Parathyroid adenoma (tissue), 2 donors: ENCODE results near the gene RAB30.

ENCODE experiments used
- H2AFZ ChIP-seq: fragments of 300-600 bp; sonication (generic); one replicate; pipeline ENCODE4 v1.7.0; 2017; ENCODE audit warnings: antibody characterized with exemption, mild to moderate bottlenecking
- H3K27ac ChIP-seq: fragments of 300-600 bp; sonication (generic); one replicate; pipeline ENCODE4 v1.7.0; 2017
- H3K27me3 ChIP-seq: fragments of 300-600 bp; sonication (generic); one replicate; pipeline ENCODE4 v1.7.0; 2017; ENCODE audit warnings: low read length; ENCODE audit not compliant: control insufficient read depth, insufficient read depth
- H3K36me3 ChIP-seq: fragments of 300-600 bp; sonication (generic); one replicate; pipeline ENCODE4 v1.7.0; 2017; ENCODE audit warnings: low read length; ENCODE audit not compliant: control insufficient read depth, insufficient read depth
- H3K4me1 ChIP-seq: fragments of 300-600 bp; sonication (generic); one replicate; pipeline ENCODE4 v1.7.0; 2017; ENCODE audit warnings: control low read depth
- H3K4me2 ChIP-seq: fragments of 300-600 bp; sonication (generic); one replicate; pipeline ENCODE4 v1.7.0; 2017; ENCODE audit warnings: low read length
- H3K4me3 ChIP-seq: fragments of 300-600 bp; sonication (generic); one replicate; pipeline ENCODE4 v1.7.0; 2017; ENCODE audit warnings: low read depth, low read length
- H3K79me2 ChIP-seq: fragments of 300-600 bp; sonication (generic); one replicate; pipeline ENCODE4 v1.7.0; 2017; ENCODE audit warnings: control low read depth
- H3K9ac ChIP-seq: fragments of 300-600 bp; sonication (generic); one replicate; pipeline ENCODE4 v1.7.0; 2017; ENCODE audit warnings: mild to moderate bottlenecking
- H3K9me3 ChIP-seq: fragments of 300-600 bp; sonication (generic); one replicate; pipeline ENCODE4 v1.7.0; 2017; ENCODE audit warnings: low read length; ENCODE audit not compliant: control insufficient read depth
- CTCF ChIP-seq: fragments of 300-600 bp; sonication (generic); IDR thresholded peaks from one replicate; pipeline ENCODE4 v1.7.0; 2017; ENCODE audit warnings: antibody characterized with exemption, mild to moderate bottlenecking
- donor health status: primary hyperparathyroidism.

RAB30 gene

GRCh38 chr11:83069441-83070043 lies 2.2 kb downstream of the RAB30 start:
- Histone ChIP-seq H3K9ac (no peak overlapping the region), H2AFZ (no peak overlapping the region), H3K9me3 (no peaks in the 10 kb centered on the region), H3K79me2 (peaks cover 24% of the 10 kb centered on the region), H3K4me3 (no peak overlapping the region), H3K4me2 (no peak overlapping the region), H3K27ac (no peak overlapping the region), H3K36me3 (no peaks in the 10 kb centered on the region), H3K4me1 (no peaks in the 10 kb centered on the region), H3K27me3 (no peaks in the 10 kb centered on the region)
- TF ChIP-seq CTCF: no peak

GRCh38 chr11:83068568-83068967 lies 3.1 kb downstream of the RAB30 start:
- Histone ChIP-seq H3K27ac (no peak overlapping the region), H3K36me3 (no peaks in the 10 kb centered on the region), H3K4me1 (no peaks in the 10 kb centered on the region), H2AFZ (no peak overlapping the region), H3K4me3 (no peak overlapping the region), H3K9ac (no peak overlapping the region), H3K79me2 (peaks cover 20% of the 10 kb centered on the region), H3K9me3 (no peaks in the 10 kb centered on the region), H3K4me2 (no peak overlapping the region), H3K27me3 (no peaks in the 10 kb centered on the region)
- no peak for TF ChIP-seq CTCF

- no peaks in the 10 kb centered on the region for H3K36me3 ChIP-seq
- no peak overlapping the region for H3K4me3 ChIP-seq
- H3K27me3 ChIP-seq: no peaks in the 10 kb centered on the region
- no peak overlapping the region for H3K4me2 ChIP-seq
- peaks cover 14% of the 10 kb centered on the region for H3K79me2 ChIP-seq
- TF ChIP-seq CTCF: no peak
- no peak overlapping the region for H3K27ac ChIP-seq
- no peaks in the 10 kb centered on the region for H3K4me1 ChIP-seq
- no peak overlapping the region for H2AFZ ChIP-seq
- no peaks in the 10 kb centered on the region for H3K9me3 ChIP-seq
- H3K9ac ChIP-seq: no peak overlapping the region
Measured at GRCh38 chr11:83064011-83064410, 7.7 kb downstream of the RAB30 start.

- H3K27ac ChIP-seq: no peak overlapping the region
- peaks cover 11% of the 10 kb centered on the region for H3K79me2 ChIP-seq
- H3K4me3 ChIP-seq: no peak overlapping the region
- H3K27me3 ChIP-seq: no peaks in the 10 kb centered on the region
- peak overlapping the region; percentile 22 for H3K4me2 ChIP-seq
- no peak overlapping the region for H2AFZ ChIP-seq
- H3K9ac ChIP-seq: no peak overlapping the region
- no peaks in the 10 kb centered on the region for H3K9me3 ChIP-seq
- H3K36me3 ChIP-seq: no peaks in the 10 kb centered on the region
- no peak for TF ChIP-seq CTCF
- H3K4me1 ChIP-seq: no peaks in the 10 kb centered on the region
Measured at GRCh38 chr11:83063073-83063754, 8.5 kb downstream of the RAB30 start.

GRCh38 chr11:83061883-83062282 lies 9.8 kb downstream of the RAB30 start:
- Histone ChIP-seq H3K27me3 (no peaks in the 10 kb centered on the region), H3K36me3 (no peaks in the 10 kb centered on the region), H2AFZ (no peak overlapping the region), H3K4me1 (no peaks in the 10 kb centered on the region), H3K27ac (no peak overlapping the region), H3K9me3 (no peaks in the 10 kb centered on the region), H3K4me2 (no peak overlapping the region), H3K9ac (no peak overlapping the region), H3K4me3 (no peak overlapping the region), H3K79me2 (peaks cover 6% of the 10 kb centered on the region)
- no peak for TF ChIP-seq CTCF
